ENCODE measurements around the gene NCMAP.

NCMAP gene

DNA sequence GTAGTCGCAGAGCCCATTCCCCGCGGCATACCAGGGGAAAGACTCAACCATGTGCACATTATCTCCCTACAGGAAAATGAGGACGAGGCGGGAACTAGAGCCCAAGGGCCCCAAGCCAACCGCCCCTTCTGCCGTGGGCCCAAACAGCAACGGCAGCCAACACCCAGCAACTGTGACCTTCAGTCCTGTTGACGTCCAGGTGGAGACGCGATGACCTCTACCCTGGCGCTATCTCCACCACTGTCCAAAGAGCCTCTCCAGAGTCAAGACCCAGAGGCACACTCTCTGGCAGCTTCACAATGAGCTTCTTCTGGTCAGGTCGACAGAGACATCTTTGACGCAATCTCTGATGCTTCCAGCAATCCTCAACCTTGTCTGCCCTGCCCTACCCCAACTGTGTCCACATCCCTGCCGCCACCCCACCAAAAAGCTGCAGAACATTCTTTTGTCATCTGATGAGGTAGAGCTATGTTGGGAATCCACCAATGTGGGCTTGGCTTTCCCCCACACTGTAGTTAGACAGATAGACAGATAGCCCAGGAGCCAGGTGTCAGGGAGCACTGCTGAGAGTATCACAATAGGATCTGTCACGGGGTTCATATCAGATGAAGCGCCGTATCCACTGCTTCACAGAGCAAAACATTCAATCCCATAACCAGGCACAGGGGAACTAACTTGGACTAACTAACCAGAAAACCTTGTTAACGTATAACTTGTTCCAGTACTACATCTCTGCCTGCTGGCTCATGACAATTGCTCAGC is 49.8 kb downstream of the NCMAP start:
- H3K9me3 ChIP-seq (ENCODE audit: control insufficient read depth, low read length), result no peaks in the 10 kb centered on the region
- no peak overlapping the region for H3K9ac ChIP-seq (ENCODE audit: low read length)
- no peak overlapping the region for H3K18ac ChIP-seq (ENCODE audit: low read depth in 1 of 2, low read length in 2 of 2)
- DNase-seq, result no peak
- no peaks in the 10 kb centered on the region for H3K36me3 ChIP-seq (ENCODE audit: control insufficient read depth in 1 of 2, insufficient read depth in 2 of 2, low read depth in 1 of 2, low read length in 2 of 2)
- H3K27ac ChIP-seq (ENCODE audit: low read length, poor library complexity, severe bottlenecking), result no peak overlapping the region
- peak overlapping the region in 1 of 2 experiments; percentile 18 for H3K14ac ChIP-seq (ENCODE audit: low read length in 2 of 2)
- no peak overlapping the region for H2AFZ ChIP-seq (ENCODE audit: low read depth, low read length)
- peak overlapping the region in 1 of 2 experiments; percentile 6 for H2BK12ac ChIP-seq (ENCODE audit: low read length in 2 of 2)
- no peak overlapping the region for H3K23ac ChIP-seq (ENCODE audit: low read length in 2 of 2)
- H3K27me3 ChIP-seq (ENCODE audit: control insufficient read depth in 1 of 2, insufficient read depth in 1 of 2, low read length in 2 of 2), result peaks cover 29 to 34% of the 10 kb centered on the region in 2 experiments
- no peak overlapping the region for H2BK5ac ChIP-seq (ENCODE audit: low read depth, low read length, poor library complexity, severe bottlenecking)
- H3K4me1 ChIP-seq (ENCODE audit: control insufficient read depth, insufficient read depth, low read depth, low read length), result peaks cover 3% of the 10 kb centered on the region
- WGBS, result 94% methylated on average over 19 of the region's 19 CpGs
- H3K4ac ChIP-seq (ENCODE audit: low read depth in 1 of 2, low read length in 2 of 2), result peak overlapping the region in 1 of 2 experiments; percentile 21
- no peak overlapping the region for H3K4me2 ChIP-seq (ENCODE audit: low read length, poor library complexity, severe bottlenecking)
- no peak overlapping the region for H2BK15ac ChIP-seq (ENCODE audit: low read depth, poor library complexity, severe bottlenecking)
- H4K8ac ChIP-seq (ENCODE audit: low read length), result no peak overlapping the region
- no peak overlapping the region for H2BK120ac ChIP-seq (ENCODE audit: low read depth, low read length)
- no peak overlapping the region for H2AK5ac ChIP-seq (ENCODE audit: low read length, severe bottlenecking)
- H4K91ac ChIP-seq (ENCODE audit: low read length), result no peak overlapping the region
- H3K79me1 ChIP-seq (replicated peaks; ENCODE audit: low read length, poor library complexity, severe bottlenecking), result no peaks in the 10 kb centered on the region
- H3K4me3 ChIP-seq (ENCODE audit: insufficient read depth in 1 of 2, low read depth in 1 of 2, low read length in 2 of 2), result peak overlapping the region in 1 of 2 experiments; percentile 4

DNA sequence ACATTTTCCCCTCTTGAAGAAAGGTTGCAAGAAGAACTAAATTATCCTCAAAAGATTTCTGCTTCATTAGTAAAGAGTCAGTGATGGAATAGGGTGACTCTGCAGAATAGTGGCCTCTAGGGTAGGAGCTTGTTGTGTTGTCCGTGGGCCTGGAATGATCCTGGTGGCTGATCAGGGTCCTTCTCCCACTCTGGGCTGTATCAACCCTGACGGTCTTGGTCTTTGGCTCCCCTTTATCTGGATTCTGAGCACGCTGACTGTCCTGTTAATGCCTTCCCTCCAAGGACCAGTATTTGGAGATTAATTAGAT is 50.4 kb downstream of the NCMAP start:
- H3K27ac ChIP-seq (ENCODE audit: low read length, poor library complexity, severe bottlenecking), result no peak overlapping the region
- no peak overlapping the region for H3K4ac ChIP-seq (ENCODE audit: low read depth in 1 of 2, low read length in 2 of 2)
- peaks cover 31 to 34% of the 10 kb centered on the region in 2 experiments for H3K27me3 ChIP-seq (ENCODE audit: control insufficient read depth in 1 of 2, insufficient read depth in 1 of 2, low read length in 2 of 2)
- H4K8ac ChIP-seq (ENCODE audit: low read length), result no peak overlapping the region
- H3K9me3 ChIP-seq (ENCODE audit: control insufficient read depth, low read length), result no peaks in the 10 kb centered on the region
- H3K4me1 ChIP-seq (ENCODE audit: control insufficient read depth, insufficient read depth, low read depth, low read length), result peaks cover 1% of the 10 kb centered on the region
- no peaks in the 10 kb centered on the region for H3K79me1 ChIP-seq (replicated peaks; ENCODE audit: low read length, poor library complexity, severe bottlenecking)
- no peak overlapping the region for H3K14ac ChIP-seq (ENCODE audit: low read length in 2 of 2)
- H2BK120ac ChIP-seq (ENCODE audit: low read depth, low read length), result no peak overlapping the region
- no peak overlapping the region for H3K23ac ChIP-seq (ENCODE audit: low read length in 2 of 2)
- no peak overlapping the region for H2BK12ac ChIP-seq (ENCODE audit: low read length in 2 of 2)
- no peak overlapping the region for H2AFZ ChIP-seq (ENCODE audit: low read depth, low read length)
- H3K4me2 ChIP-seq (ENCODE audit: low read length, poor library complexity, severe bottlenecking), result no peak overlapping the region
- 78% methylated on average over 2 of the region's 3 CpGs for WGBS
- H4K91ac ChIP-seq (ENCODE audit: low read length), result no peak overlapping the region
- H2BK5ac ChIP-seq (ENCODE audit: low read depth, low read length, poor library complexity, severe bottlenecking), result no peak overlapping the region
- no peak overlapping the region for H2BK15ac ChIP-seq (ENCODE audit: low read depth, poor library complexity, severe bottlenecking)
- H2AK5ac ChIP-seq (ENCODE audit: low read length, severe bottlenecking), result no peak overlapping the region
- no peak overlapping the region for H3K18ac ChIP-seq (ENCODE audit: low read depth in 1 of 2, low read length in 2 of 2)
- H3K4me3 ChIP-seq (ENCODE audit: insufficient read depth in 1 of 2, low read depth in 1 of 2, low read length in 2 of 2), result no peak overlapping the region
- H3K36me3 ChIP-seq (ENCODE audit: control insufficient read depth in 1 of 2, insufficient read depth in 2 of 2, low read depth in 1 of 2, low read length in 2 of 2), result no peaks in the 10 kb centered on the region
- H3K9ac ChIP-seq (ENCODE audit: low read length), result no peak overlapping the region
- DNase-seq, result no peak

DNA sequence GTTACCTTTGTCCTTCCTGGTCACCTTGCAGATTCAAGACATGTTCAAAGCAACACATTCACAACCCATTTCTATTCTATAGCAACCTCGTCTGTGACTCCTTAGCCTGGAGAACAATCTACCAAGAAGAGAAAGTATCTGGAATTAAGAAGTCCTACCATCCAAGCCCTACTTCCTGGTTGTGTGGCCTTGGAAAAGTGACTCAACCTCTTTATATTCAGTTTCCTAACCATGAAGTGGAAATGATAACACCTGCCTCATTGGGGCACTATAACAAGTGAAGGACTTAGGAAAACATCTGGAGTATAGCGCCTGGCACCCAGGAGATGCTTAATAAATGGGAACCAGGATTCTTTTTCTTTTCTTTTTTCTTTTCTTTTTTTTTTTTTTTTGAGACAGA is 50.7 kb downstream of the NCMAP start:
- Histone ChIP-seq H3K4me2 (ENCODE audit: low read length, poor library complexity, severe bottlenecking) (no peak overlapping the region), H2AK5ac (ENCODE audit: low read length, severe bottlenecking) (no peak overlapping the region), H3K14ac (ENCODE audit: low read length in 2 of 2) (no peak overlapping the region), H3K27me3 (ENCODE audit: control insufficient read depth in 1 of 2, insufficient read depth in 1 of 2, low read length in 2 of 2) (peaks cover 31 to 34% of the 10 kb centered on the region in 2 experiments), H2BK15ac (ENCODE audit: low read depth, poor library complexity, severe bottlenecking) (no peak overlapping the region), H4K8ac (ENCODE audit: low read length) (no peak overlapping the region), H3K18ac (ENCODE audit: low read depth in 1 of 2, low read length in 2 of 2) (no peak overlapping the region), H4K91ac (ENCODE audit: low read length) (no peak overlapping the region), H3K4me3 (ENCODE audit: insufficient read depth in 1 of 2, low read depth in 1 of 2, low read length in 2 of 2) (no peak overlapping the region), H3K27ac (ENCODE audit: low read length, poor library complexity, severe bottlenecking) (no peak overlapping the region), H3K9me3 (ENCODE audit: control insufficient read depth, low read length) (no peaks in the 10 kb centered on the region), H2BK5ac (ENCODE audit: low read depth, low read length, poor library complexity, severe bottlenecking) (no peak overlapping the region), H3K9ac (ENCODE audit: low read length) (no peak overlapping the region), H2BK120ac (ENCODE audit: low read depth, low read length) (no peak overlapping the region), H2AFZ (ENCODE audit: low read depth, low read length) (no peak overlapping the region), H3K79me1 (replicated peaks; ENCODE audit: low read length, poor library complexity, severe bottlenecking) (no peaks in the 10 kb centered on the region), H3K4me1 (ENCODE audit: control insufficient read depth, insufficient read depth, low read depth, low read length) (peaks cover 1% of the 10 kb centered on the region), H3K4ac (ENCODE audit: low read depth in 1 of 2, low read length in 2 of 2) (no peak overlapping the region), H2BK12ac (ENCODE audit: low read length in 2 of 2) (no peak overlapping the region), H3K36me3 (ENCODE audit: control insufficient read depth in 1 of 2, insufficient read depth in 2 of 2, low read depth in 1 of 2, low read length in 2 of 2) (no peaks in the 10 kb centered on the region), H3K23ac (ENCODE audit: low read length in 2 of 2) (no peak overlapping the region)
- WGBS, result 94% methylated on average over 2 of the region's 2 CpGs
- no peak for DNase-seq

DNA sequence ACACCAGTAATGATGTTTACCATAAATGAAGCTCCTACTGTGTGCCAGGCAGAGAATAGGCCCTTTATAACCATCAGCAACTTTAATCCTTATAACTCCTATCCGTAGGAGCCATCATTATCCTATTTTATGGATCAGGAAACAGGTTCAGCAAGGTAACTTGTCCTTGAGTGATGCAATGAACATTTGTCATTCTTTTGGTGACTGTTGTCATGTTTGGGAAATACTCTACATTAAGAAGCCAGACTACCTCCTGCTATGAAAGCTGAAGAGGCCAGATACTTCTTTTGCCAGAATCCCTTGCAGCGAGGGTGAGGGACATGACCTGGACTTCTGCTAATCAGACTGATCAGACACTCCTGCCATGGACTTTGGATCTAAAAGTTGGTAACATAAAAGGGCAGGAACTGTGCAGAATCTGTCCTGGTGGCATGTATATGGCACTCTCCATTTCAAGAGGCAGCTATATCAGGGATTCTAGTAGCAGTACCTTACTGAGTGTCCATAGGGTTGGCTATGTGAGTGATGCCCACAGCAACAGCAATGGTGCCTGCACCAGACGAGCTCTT is 54.1 kb downstream of the NCMAP start:
- Histone ChIP-seq H4K8ac (ENCODE audit: low read length) (no peak overlapping the region), H4K91ac (ENCODE audit: low read length) (no peak overlapping the region), H3K79me1 (replicated peaks; ENCODE audit: low read length, poor library complexity, severe bottlenecking) (no peaks in the 10 kb centered on the region), H3K4me2 (ENCODE audit: low read length, poor library complexity, severe bottlenecking) (no peak overlapping the region), H2AK5ac (ENCODE audit: low read length, severe bottlenecking) (no peak overlapping the region), H3K14ac (ENCODE audit: low read length in 2 of 2) (no peak overlapping the region), H3K36me3 (ENCODE audit: control insufficient read depth in 1 of 2, insufficient read depth in 2 of 2, low read depth in 1 of 2, low read length in 2 of 2) (no peaks in the 10 kb centered on the region), H3K9me3 (ENCODE audit: control insufficient read depth, low read length) (no peaks in the 10 kb centered on the region), H2BK120ac (ENCODE audit: low read depth, low read length) (no peak overlapping the region), H2AFZ (ENCODE audit: low read depth, low read length) (no peak overlapping the region), H2BK12ac (ENCODE audit: low read length in 2 of 2) (no peak overlapping the region), H2BK15ac (ENCODE audit: low read depth, poor library complexity, severe bottlenecking) (no peak overlapping the region), H3K4ac (ENCODE audit: low read depth in 1 of 2, low read length in 2 of 2) (no peak overlapping the region), H3K18ac (ENCODE audit: low read depth in 1 of 2, low read length in 2 of 2) (no peak overlapping the region), H3K23ac (ENCODE audit: low read length in 2 of 2) (no peak overlapping the region), H3K27me3 (ENCODE audit: control insufficient read depth in 1 of 2, insufficient read depth in 1 of 2, low read length in 2 of 2) (peaks cover 31 to 34% of the 10 kb centered on the region in 2 experiments), H3K9ac (ENCODE audit: low read length) (no peak overlapping the region), H3K4me1 (ENCODE audit: control insufficient read depth, insufficient read depth, low read depth, low read length) (peaks cover 1% of the 10 kb centered on the region), H3K4me3 (ENCODE audit: insufficient read depth in 1 of 2, low read depth in 1 of 2, low read length in 2 of 2) (no peak overlapping the region), H3K27ac (ENCODE audit: low read length, poor library complexity, severe bottlenecking) (no peak overlapping the region), H2BK5ac (ENCODE audit: low read depth, low read length, poor library complexity, severe bottlenecking) (no peak overlapping the region)
- WGBS, result 79% methylated on average over 2 of the region's 3 CpGs
- DNase-seq, result no peak

Data from mesenchymal stem cell (in vitro differentiated cells and primary cell).